CD4-positive, alpha-beta T cell (primary cell): ENCODE results near the gene PKP4. TPM values are rescaled to one million over a fixed set of nuclear protein-coding genes. Genes with fewer than 3 reads are reported as not detected.

Source experiments
- ATAC-seq: fragments of 200-7000 bp; cut with Tn5 transposase; one replicate; pipeline ENCODE4 v1.10.0; 2022; ENCODE audit warnings: mild to moderate bottlenecking; ENCODE audit not compliant: poor library complexity
- CTCF ChIA-PET: fragments of 350-600 bp; sonication (Branson Sonifier 250); formaldehyde crosslinking; loops from one replicate; lab custom pipeline; 2021; ENCODE audit warnings: antibody characterized with exemption, inconsistent platforms; lab: Charles Lee
- POLR2A ChIA-PET: fragments of 350-600 bp; sonication (Branson Sonifier 250); formaldehyde crosslinking; loops from one replicate; lab custom pipeline; 2021; ENCODE audit warnings: antibody characterized with exemption, inconsistent platforms; lab: Charles Lee
- DNase-seq, 14 experiments: peaks; one replicate each; pipeline ENCODE4 v3.0.0-alpha.2; 2013 to 2020; ENCODE audit warnings: mixed read lengths in 2 of 14
- H3K27ac ChIP-seq, 2 donors: one replicate each; pipeline versions ENCODE4 v1.5.1 to v1.7.0; 2013; ENCODE audit warnings: low read length in 2 of 2, low read depth in 1 of 2, mild to moderate bottlenecking in 1 of 2
- H3K27me3 ChIP-seq, 2 experiments: 1 replicate in 1 of 2; 2 replicates in 1 of 2; pipeline versions ENCODE4 v1.6.1 to v1.7.0; 2013; ENCODE audit warnings: low read length in 2 of 2, control low read depth in 1 of 2, mild to moderate bottlenecking in 1 of 2, moderate library complexity in 1 of 2; ENCODE audit not compliant: insufficient read depth in 2 of 2, control insufficient read depth in 1 of 2
- H3K36me3 ChIP-seq: one replicate; pipeline ENCODE4 v1.6.1; 2013; ENCODE audit warnings: low read length, control low read depth; ENCODE audit not compliant: insufficient read depth
- H3K4me1 ChIP-seq: one replicate; pipeline ENCODE4 v1.6.1; 2013; ENCODE audit warnings: low read length, control low read depth; ENCODE audit not compliant: insufficient read depth
- H3K4me3 ChIP-seq: one replicate; pipeline ENCODE4 v1.5.1; 2013; ENCODE audit warnings: mild to moderate bottlenecking, low read length, moderate library complexity
- H3K9me3 ChIP-seq, 2 experiments: 1 replicate in 1 of 2; 2 replicates in 1 of 2; pipeline versions ENCODE4 v1.6.1 to v1.7.0; 2013; ENCODE audit warnings: low read length in 2 of 2, mild to moderate bottlenecking in 2 of 2, control low read depth in 1 of 2, moderate library complexity in 1 of 2; ENCODE audit not compliant: control insufficient read depth in 1 of 2, insufficient read depth in 1 of 2
- H3K27ac Mint-ChIP-seq: one replicate; pipeline ENCODE4 v1.8.0; 2020; ENCODE audit warnings: mixed read lengths
- H3K27me3 Mint-ChIP-seq: one replicate; pipeline ENCODE4 v1.8.0; 2021; ENCODE audit warnings: mixed read lengths
- H3K36me3 Mint-ChIP-seq: one replicate; pipeline ENCODE4 v1.8.0; 2021; ENCODE audit warnings: low read depth, mixed read lengths
- H3K4me1 Mint-ChIP-seq: one replicate; pipeline ENCODE4 v1.8.0; 2021; ENCODE audit warnings: low read depth, mixed read lengths
- H3K4me3 Mint-ChIP-seq: one replicate; pipeline ENCODE4 v1.8.0; 2020; ENCODE audit warnings: mild to moderate bottlenecking, mixed read lengths
- H3K9me3 Mint-ChIP-seq: one replicate; pipeline ENCODE4 v1.8.0; 2020; ENCODE audit warnings: mixed read lengths
- intact Hi-C, 2 experiments: fragments of 100-400 bp; cut with DNase I in 1 of 2; cut with micrococcal nuclease in 1 of 2; formaldehyde crosslinking; loops; one replicate each; pipeline versions ENCODE4 v1.15.1 to v1.9.0; 2023 to 2025; cut with DNase I, micrococcal nuclease
- total RNA-seq, 174 experiments: library from RNA in 2 of 174; stranded (reverse) in 2 of 174; gene quantifications; one replicate each; pipeline ENCODE4 v1.2.3 and lab custom pipeline; 2021 to 2026
- TF ChIP-seq, protein P1 (sequence below): fragments of 200-600 bp; IDR thresholded peaks from one replicate; pipeline ENCODE4 v1.8.0; 2022; ENCODE audit warnings: antibody characterized with exemption, mild to moderate bottlenecking

The PKP4 gene
- total RNA-seq, 2 experiments from 2014 or later = 10.8 to 14.6 TPM

DNA sequence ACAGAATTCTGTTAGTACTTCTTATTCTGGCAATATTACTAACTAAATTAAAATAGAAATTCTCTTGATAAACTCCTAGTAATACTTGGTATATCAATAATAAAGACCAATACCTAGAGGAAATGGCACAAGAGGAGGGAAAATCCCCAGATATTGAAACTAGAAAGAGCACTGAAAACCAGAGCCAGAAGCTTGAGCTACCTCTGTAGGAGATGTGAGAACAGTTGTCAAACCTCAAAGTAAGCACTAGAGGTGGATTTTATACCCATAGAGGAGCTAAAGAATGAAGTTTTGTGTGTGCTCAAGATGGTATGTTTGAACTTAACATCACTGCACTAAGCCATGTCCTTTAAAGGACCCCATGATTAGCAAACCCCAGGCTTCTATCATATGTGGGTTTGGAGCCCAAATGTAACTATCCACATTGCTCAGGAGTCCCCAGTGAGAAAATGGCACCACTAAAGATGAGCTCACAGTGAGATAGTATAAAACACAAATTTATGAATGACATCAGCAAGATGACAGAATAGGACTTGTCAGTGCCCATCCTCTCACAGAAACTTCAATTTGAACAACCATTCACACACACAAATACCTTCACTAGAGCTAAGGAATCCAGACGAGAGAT lies 122.1 kb downstream of the PKP4 start:
- CTCF ChIA-PET = no interaction called here
- no peak overlapping the region for H3K4me3 ChIP-seq
- Mint-ChIP-seq H3K27ac (no peak overlapping the region), H3K4me1 (no peaks in the 10 kb centered on the region), H3K4me3 (no peak overlapping the region), H3K27me3 (no peaks in the 10 kb centered on the region), H3K9me3 (no peaks in the 10 kb centered on the region), H3K36me3 (peaks cover 19% of the 10 kb centered on the region)
- POLR2A ChIA-PET = no interaction called here
- intact Hi-C loops = no loop called here
- no peaks in the 10 kb centered on the region for H3K4me1 ChIP-seq
- H3K27ac ChIP-seq = no peak overlapping the region
- DNase-seq (no peak), ATAC-seq (no peak)
- H3K27me3 ChIP-seq = no peaks in the 10 kb centered on the region
- TF ChIP-seq, protein P1, sequence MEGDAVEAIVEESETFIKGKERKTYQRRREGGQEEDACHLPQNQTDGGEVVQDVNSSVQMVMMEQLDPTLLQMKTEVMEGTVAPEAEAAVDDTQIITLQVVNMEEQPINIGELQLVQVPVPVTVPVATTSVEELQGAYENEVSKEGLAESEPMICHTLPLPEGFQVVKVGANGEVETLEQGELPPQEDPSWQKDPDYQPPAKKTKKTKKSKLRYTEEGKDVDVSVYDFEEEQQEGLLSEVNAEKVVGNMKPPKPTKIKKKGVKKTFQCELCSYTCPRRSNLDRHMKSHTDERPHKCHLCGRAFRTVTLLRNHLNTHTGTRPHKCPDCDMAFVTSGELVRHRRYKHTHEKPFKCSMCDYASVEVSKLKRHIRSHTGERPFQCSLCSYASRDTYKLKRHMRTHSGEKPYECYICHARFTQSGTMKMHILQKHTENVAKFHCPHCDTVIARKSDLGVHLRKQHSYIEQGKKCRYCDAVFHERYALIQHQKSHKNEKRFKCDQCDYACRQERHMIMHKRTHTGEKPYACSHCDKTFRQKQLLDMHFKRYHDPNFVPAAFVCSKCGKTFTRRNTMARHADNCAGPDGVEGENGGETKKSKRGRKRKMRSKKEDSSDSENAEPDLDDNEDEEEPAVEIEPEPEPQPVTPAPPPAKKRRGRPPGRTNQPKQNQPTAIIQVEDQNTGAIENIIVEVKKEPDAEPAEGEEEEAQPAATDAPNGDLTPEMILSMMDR = no peak
- H3K9me3 ChIP-seq = peaks cover 0 to under 1% of the 10 kb centered on the region in 2 experiments
- peaks cover 2% of the 10 kb centered on the region for H3K36me3 ChIP-seq

DNA sequence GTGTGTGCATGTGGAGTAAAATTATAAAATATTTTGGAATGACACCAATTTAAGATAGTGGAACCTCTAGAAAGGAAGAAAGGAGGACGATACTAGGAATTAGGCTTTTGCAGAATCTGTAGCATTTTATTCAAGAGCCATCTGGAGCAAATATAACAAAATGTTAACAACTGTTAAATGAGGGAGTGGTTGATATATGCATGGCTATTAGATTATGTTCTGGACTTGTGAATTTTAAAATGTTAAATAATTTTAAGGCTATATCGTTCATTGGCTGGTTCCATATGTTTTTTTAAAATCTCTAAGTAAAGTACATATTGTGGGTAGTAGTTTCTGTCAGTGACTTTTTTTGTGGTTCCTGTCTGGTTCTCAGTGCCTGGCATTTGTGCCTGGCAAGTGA lies 123.2 kb downstream of the PKP4 start:
- Histone ChIP-seq H3K36me3 (peaks cover 2% of the 10 kb centered on the region), H3K27ac (no peak overlapping the region), H3K27me3 (no peaks in the 10 kb centered on the region), H3K4me3 (no peak overlapping the region), H3K4me1 (no peaks in the 10 kb centered on the region), H3K9me3 (peaks cover 0 to 4% of the 10 kb centered on the region in 2 experiments)
- Mint-ChIP-seq H3K27me3 (no peaks in the 10 kb centered on the region), H3K36me3 (peaks cover 19% of the 10 kb centered on the region), H3K4me3 (no peak overlapping the region), H3K9me3 (no peaks in the 10 kb centered on the region), H3K4me1 (no peaks in the 10 kb centered on the region), H3K27ac (no peak overlapping the region)
- ATAC-seq = no peak
- POLR2A ChIA-PET = no interaction called here
- CTCF ChIA-PET = no interaction called here
- DNase-seq = no peak
- intact Hi-C loops = no loop called here
- TF ChIP-seq, protein P1 = no peak

GRCh38 chr2:158580760-158581159 lies 124.0 kb downstream of the PKP4 start:
- Histone ChIP-seq H3K36me3 (peaks cover 2% of the 10 kb centered on the region), H3K27ac (no peak overlapping the region), H3K9me3 (peaks cover 0 to 4% of the 10 kb centered on the region in 2 experiments), H3K27me3 (no peaks in the 10 kb centered on the region), H3K4me1 (no peaks in the 10 kb centered on the region), H3K4me3 (no peak overlapping the region)
- intact Hi-C loops = no loop called here
- no peaks in the 10 kb centered on the region for H3K9me3 Mint-ChIP-seq
- DNase-seq (no peak), ATAC-seq (no peak)
- H3K4me3 Mint-ChIP-seq = no peak overlapping the region
- POLR2A ChIA-PET = no interaction called here
- H3K36me3 Mint-ChIP-seq = peaks cover 19% of the 10 kb centered on the region
- H3K27ac Mint-ChIP-seq = no peak overlapping the region
- H3K4me1 Mint-ChIP-seq = no peaks in the 10 kb centered on the region
- TF ChIP-seq, protein P1 = no peak
- CTCF ChIA-PET = no interaction called here
- H3K27me3 Mint-ChIP-seq = no peaks in the 10 kb centered on the region
